ENCODE results near the gene KCTD7.
"Not testable (repeated sequence)": the region's sequence is repeated elsewhere in the genome, so short reads cannot be mapped to it uniquely, and the experiment has no call there.

The KCTD7 gene

DNA sequence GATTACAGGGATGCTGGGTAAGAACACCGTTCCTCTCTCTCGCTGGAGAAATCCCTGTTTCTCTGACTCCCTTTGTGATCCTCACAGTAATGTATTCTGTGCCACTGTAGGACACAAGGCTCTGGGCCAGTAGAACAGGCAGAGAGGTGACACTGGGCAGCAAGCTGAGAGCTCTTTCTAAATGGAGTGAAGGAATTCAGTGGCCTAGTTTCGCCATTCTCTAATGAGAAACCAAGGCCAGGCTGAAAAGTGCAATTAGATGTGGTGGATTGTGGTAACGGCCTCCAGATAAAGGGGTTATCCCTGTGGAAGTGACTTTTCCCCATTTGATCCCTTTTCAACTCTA is 12.8 kb downstream of the KCTD7 start:
- DNase-seq, result no peak
- in situ Hi-C loops (cut with HindIII; ENCODE audit: low pct_ligation_motif_present, low pct_unique_long_range_greater_than_20kb, low sequenced_read_pairs), result no loop called here

DNA sequence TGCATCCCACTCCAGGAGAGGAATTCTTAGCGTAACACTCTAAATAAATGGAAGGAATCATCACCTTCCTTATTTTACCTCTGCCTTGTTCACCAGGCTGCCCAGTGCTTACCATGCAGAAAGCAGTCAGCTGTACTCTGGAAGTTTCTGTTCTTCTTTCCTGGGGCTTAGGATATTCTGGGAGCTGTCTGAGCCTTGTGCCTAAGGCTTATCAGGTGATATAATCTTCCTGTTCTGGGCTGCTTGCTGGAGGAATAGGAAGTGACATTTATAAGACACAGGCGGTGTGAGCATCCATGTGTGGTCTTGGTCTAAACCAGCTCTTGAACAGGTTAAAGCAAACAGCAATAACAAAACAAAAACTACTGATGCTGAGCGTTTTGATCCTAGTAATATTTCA is 13.5 kb downstream of the KCTD7 start:
- in situ Hi-C loops (cut with HindIII; ENCODE audit: low pct_ligation_motif_present, low pct_unique_long_range_greater_than_20kb, low sequenced_read_pairs), result no loop called here
- DNase-seq, result no peak

DNA sequence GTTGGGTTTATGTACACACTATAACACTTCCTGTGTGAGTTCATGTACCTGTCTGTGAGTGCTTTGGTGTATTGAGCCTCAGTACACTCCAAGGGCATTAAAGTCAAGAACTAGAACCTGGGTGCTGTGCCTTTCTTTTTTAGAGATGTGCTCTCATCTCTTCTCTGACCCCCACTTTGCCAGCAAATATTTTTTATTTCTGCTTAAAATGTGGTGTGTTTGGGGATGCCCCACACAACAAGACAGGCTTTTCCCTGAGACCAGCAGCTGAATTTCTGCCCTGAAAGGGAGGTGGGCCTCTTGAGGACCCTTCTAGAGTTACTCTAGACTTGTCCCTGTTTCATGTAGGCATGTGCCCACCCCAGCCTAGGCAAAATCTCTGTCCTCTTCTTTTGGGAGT is 14.3 kb downstream of the KCTD7 start:
- no peak for DNase-seq
- in situ Hi-C loops (cut with HindIII; ENCODE audit: low pct_ligation_motif_present, low pct_unique_long_range_greater_than_20kb, low sequenced_read_pairs), result no loop called here

DNA sequence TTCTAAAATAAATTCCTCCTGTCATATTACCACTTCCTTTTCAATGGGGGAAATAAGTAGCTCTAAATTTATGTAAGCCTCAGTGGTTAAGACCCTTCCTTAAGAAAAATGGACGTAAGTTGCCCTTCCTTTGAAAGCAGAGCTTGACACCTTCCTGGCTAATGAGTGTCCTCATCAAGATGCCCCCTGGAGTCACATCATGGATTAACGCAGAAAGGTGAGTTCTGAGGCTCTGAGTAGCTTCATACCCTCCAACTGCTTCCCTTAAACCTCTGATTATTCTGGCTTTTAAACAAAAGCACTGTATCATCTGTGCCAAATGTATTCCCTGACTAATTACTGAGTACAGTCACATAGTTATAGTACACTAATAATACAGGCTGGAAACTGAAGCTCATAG is 14.7 kb downstream of the KCTD7 start:
- in situ Hi-C loops (cut with HindIII; ENCODE audit: low pct_ligation_motif_present, low pct_unique_long_range_greater_than_20kb, low sequenced_read_pairs), result no loop called here
- no peak for DNase-seq

DNA sequence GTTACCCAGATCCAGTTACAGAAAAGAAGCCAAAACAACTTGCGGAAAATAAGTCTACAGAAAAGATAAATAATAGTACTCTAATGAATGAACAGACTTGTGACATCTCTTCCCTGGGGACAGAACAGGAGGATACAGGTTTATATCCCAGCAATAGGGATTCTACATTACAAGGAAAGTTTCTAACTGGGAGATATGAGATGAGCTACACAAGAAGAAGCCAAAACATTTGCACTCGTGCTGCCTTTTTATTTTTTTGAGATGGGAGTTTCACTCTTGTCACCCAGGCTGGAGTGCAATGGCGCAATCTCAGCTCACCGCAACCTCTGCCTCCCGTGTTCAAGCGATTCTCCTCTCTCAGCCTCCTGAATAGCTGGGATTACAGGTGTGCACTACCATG is 22.3 kb downstream of the KCTD7 start:
- DNase-seq; in situ Hi-C loops (cut with HindIII; ENCODE audit: low pct_ligation_motif_present, low pct_unique_long_range_greater_than_20kb, low sequenced_read_pairs): not testable (repeated sequence)

GRCh38 chr7:66653719-66654274 is 25.1 kb downstream of the KCTD7 start:
- in situ Hi-C loops (cut with HindIII; ENCODE audit: low pct_ligation_motif_present, low pct_unique_long_range_greater_than_20kb, low sequenced_read_pairs); DNase-seq: not testable (repeated sequence)

- in situ Hi-C loops (cut with HindIII; ENCODE audit: low pct_ligation_motif_present, low pct_unique_long_range_greater_than_20kb, low sequenced_read_pairs), result no loop called here
- DNase-seq, result peak; percentile 100
Observed at GRCh38 chr7:66654275-66655112, 25.8 kb downstream of the KCTD7 start.

DNA sequence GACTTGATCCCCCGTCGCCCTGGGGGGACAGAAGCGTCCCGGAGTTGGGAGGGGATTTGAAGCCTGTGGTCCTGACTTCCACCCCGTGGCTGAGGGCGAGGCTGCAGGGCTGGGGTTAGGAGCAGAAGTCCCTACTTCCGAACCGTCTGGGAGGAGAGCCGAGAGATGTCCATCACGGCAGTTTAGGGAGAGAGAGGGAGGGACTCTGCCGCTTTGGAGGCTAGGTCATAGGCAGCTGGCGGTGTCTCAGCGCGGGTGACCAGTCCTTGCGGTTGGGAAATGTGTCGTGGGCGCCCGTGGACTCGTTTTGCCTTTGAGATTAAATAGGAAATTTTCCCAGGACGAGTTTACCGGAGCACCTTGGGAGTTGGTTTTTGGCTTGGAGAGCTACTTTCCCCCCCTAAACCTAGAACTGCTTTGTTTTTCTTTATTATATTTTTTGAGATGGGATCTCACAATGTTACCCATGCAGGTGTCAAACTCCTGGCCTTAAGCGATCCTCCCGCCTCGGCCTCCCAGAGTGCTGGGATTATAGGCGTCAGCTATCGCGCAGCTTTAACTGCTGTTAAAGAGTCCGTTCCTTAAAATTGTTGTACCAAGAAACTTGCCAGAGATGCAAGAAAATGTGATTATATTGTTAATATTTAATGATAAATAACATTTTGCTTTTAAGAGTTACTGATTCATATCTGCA is 26.6 kb downstream of the KCTD7 start:
- in situ Hi-C loops (cut with HindIII; ENCODE audit: low pct_ligation_motif_present, low pct_unique_long_range_greater_than_20kb, low sequenced_read_pairs), result not testable (repeated sequence)
- peak; percentile 67 for DNase-seq

GRCh38 chr7:66655826-66656485 is 27.3 kb downstream of the KCTD7 start:
- in situ Hi-C loops (cut with HindIII; ENCODE audit: low pct_ligation_motif_present, low pct_unique_long_range_greater_than_20kb, low sequenced_read_pairs), result not testable (repeated sequence)
- peak; percentile 61 for DNase-seq

DNA sequence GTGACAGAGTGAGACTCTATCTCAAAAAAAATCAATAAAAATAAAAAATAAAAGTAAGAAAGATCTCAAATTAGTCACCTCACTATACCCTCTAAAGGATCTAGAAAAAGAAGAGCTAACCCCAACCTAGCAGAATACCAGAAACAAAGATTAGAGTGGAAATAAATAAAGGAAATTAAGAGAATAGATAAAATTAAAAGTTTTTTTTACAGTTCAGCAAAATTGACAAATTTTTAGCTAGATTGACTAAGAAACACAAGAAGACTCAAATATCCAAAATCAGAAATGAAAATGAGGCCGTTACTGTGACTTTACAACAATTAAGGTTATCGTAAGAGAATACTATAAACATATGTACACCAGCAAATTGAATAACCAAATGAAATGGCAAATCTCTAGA is 29.1 kb downstream of the KCTD7 start:
- DNase-seq, result no peak
- in situ Hi-C loops (cut with HindIII; ENCODE audit: low pct_ligation_motif_present, low pct_unique_long_range_greater_than_20kb, low sequenced_read_pairs), result no loop called here

- in situ Hi-C loops (cut with HindIII; ENCODE audit: low pct_ligation_motif_present, low pct_unique_long_range_greater_than_20kb, low sequenced_read_pairs), result no loop called here
- DNase-seq, result no peak
Observed at GRCh38 chr7:66662646-66663264, 34.1 kb downstream of the KCTD7 start.

- in situ Hi-C loops (cut with HindIII; ENCODE audit: low pct_ligation_motif_present, low pct_unique_long_range_greater_than_20kb, low sequenced_read_pairs), result no loop called here
- DNase-seq, result no peak
Observed at GRCh38 chr7:66664590-66665293, 36.1 kb downstream of the KCTD7 start.

DNA sequence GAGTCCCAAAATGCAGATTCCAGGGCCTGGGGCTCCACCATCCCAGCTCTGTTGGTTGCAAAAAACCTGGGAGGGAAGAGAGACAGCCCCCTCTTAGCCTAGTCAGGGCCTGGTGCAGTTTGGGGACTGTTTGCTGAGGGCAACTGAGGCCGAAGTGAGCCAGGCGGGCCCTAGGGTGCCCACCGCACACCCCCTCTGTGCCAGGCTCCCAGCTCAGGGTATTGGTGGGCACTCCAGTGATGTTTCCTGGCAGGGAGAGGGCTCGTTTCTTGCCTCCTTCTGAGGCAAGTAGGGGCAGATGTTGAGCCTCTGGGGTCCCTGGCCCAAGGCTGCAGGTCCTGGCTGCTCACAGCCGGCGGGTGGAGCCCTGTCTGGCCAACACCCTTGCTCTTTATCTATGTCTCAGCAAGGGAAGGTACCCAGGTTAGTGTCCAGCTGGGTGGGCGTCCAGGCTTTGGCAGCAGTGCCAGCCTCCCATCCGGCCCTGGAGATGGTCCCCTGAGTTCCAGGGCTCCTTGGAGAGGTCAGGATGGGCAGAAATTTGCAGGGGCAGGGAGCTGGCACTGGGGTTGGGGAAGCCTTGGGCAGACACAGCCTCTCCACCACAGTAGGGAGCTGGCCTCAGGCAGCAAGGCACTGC is 37.8 kb downstream of the KCTD7 start:
- in situ Hi-C loops (cut with HindIII; ENCODE audit: low pct_ligation_motif_present, low pct_unique_long_range_greater_than_20kb, low sequenced_read_pairs), result no loop called here

DNA sequence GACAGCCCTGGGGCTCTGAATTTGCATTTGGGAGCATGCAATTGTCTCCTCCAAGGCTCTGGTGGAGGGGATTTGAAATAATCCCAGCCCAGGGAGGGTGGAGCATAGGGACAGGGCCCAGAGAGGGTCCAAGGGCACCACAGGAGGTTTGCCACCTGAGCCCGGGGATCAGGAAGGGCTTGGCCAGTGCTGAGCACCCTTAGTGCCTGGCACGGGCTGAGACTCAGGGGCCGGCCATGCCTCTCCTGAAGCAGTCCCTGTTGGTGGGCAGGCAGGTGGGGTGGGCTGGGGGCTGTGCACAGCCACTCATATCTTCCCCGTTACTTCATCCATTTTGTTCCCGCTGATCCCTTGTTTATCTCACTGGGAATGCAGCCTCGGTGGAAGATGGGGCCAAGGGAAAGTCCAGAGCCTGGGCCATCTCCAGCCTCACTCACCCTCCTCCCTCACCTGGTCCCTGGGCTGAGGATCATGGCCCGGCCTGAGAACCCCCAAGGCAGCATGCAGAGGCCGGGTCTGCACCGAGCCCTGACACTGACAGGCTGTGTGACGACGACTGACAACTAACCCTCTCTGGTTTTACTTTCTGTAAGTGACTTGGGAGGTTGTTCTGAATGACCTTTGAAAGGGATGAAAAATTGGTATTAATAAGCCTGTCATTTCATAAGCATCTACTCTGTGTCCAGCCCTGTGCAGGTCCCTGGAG is 38.5 kb downstream of the KCTD7 start:
- in situ Hi-C loops (cut with HindIII; ENCODE audit: low pct_ligation_motif_present, low pct_unique_long_range_greater_than_20kb, low sequenced_read_pairs), result no loop called here
- DNase-seq, result no peak

More for the DNA sequence above, 37.8 kb downstream of the KCTD7 start:
- DNase-seq, result no peak

DNA sequence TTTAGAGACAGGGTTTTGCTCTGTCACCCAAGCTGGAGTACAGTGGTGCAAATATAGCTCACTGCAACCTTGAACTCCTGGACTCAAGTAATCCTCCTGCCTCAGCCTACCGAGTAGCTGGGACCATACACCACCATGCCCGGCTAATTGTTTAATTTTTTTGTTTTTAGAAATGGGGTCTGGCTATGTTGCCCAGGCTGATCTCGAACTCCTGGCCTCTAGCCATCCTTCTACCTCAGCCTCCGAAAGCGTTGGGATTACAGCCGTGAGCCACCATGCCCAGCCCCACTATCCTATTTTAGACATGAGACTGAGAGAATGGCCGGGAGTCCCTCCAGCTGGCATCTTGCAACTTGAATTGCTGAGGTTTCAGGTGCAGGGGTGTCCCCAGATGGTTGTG is 39.4 kb downstream of the KCTD7 start:
- DNase-seq, result no peak
- in situ Hi-C loops (cut with HindIII; ENCODE audit: low pct_ligation_motif_present, low pct_unique_long_range_greater_than_20kb, low sequenced_read_pairs), result no loop called here

DNA sequence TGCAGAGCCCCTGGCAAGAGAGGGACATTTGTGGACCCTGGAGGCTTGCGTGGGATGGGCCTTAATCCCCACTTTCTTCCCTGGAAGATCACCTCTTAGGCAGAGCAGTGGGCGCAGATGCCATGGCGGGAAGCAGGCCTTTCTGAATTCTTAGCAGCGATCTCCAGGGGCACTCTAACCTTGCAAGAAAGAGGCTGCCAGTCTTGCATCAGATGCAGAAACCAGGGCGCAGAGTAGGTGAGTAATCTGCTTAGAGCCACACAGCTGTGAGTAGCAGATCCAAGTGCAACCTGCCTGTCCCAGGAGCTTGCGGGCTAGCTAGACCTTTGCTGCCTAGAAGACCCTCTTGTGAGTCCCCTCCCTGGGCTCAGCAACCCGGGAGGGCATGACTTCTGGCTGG is 40.0 kb downstream of the KCTD7 start:
- no peak for DNase-seq
- in situ Hi-C loops (cut with HindIII; ENCODE audit: low pct_ligation_motif_present, low pct_unique_long_range_greater_than_20kb, low sequenced_read_pairs), result no loop called here

DNA sequence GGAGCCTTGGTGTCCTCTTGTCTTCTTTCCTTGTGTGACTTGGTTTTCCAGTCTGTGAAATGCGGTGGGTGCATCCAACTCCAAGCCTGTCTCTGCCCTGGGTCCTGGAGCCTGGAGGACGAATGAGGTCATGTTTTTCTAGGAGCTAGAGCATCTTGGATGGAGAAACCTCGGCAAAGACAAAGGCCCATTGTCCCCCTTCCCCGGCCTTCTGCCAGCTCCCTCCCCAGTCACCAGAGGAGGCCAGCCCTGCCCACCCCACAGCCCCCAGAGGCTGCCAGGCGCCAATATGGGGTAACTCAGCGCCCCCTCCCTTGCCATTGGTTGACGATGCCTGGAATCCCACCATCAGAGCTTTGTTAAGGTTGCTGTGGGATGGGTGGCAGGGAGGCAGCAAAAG is 40.4 kb downstream of the KCTD7 start:
- in situ Hi-C loops (cut with HindIII; ENCODE audit: low pct_ligation_motif_present, low pct_unique_long_range_greater_than_20kb, low sequenced_read_pairs), result no loop called here
- no peak for DNase-seq
